Activated T-cell treated with anti-CD3 and anti-CD28 coated beads for 4 hours (primary cell): ENCODE measurements around the gene CASQ2.

ENCODE experiments used
- DNase-seq: peaks from one replicate; pipeline ENCODE4 v3.0.0-alpha.2; 2020

The CASQ2 gene

GRCh38 chr1:115768549-115768948 is at the start of gene CASQ2:
TSS of gene CASQ2 (minus strand) at chr1:115768714. CDS start at chr1:115768541, 173 bp downstream.
- no peak for DNase-seq

- DNase-seq: no peak
These were observed 47.2 kb upstream of the CASQ2 start for GRCh38 chr1:115815694-115816093.

- DNase-seq: no peak
These were observed 46.3 kb upstream of the CASQ2 start for GRCh38 chr1:115814685-115815398.

- no peak for DNase-seq
These were observed 45.2 kb upstream of the CASQ2 start for GRCh38 chr1:115813727-115814126.

- no peak for DNase-seq
These were observed 42.8 kb upstream of the CASQ2 start for GRCh38 chr1:115811140-115811828.

GRCh38 chr1:115810609-115811008 is 42.1 kb upstream of the CASQ2 start:
- no peak for DNase-seq

- no peak for DNase-seq
These were observed 41.3 kb upstream of the CASQ2 start for GRCh38 chr1:115809847-115810246.

- no peak for DNase-seq
These were observed 40.6 kb upstream of the CASQ2 start for GRCh38 chr1:115809076-115809475.

GRCh38 chr1:115807723-115808122 is 39.2 kb upstream of the CASQ2 start:
- DNase-seq: peak; percentile 21

GRCh38 chr1:115805597-115805996 is 37.1 kb upstream of the CASQ2 start:
- DNase-seq: no peak

GRCh38 chr1:115802416-115802815 is 33.9 kb upstream of the CASQ2 start:
- DNase-seq: no peak

- DNase-seq: no peak
These were observed 29.0 kb upstream of the CASQ2 start for GRCh38 chr1:115797486-115797885.

GRCh38 chr1:115796897-115797296 is 28.4 kb upstream of the CASQ2 start:
- DNase-seq: no peak

- no peak for DNase-seq
These were observed 27.5 kb upstream of the CASQ2 start for GRCh38 chr1:115796036-115796435.

GRCh38 chr1:115794976-115795639 is 26.6 kb upstream of the CASQ2 start:
- no peak for DNase-seq

- no peak for DNase-seq
These were observed 24.6 kb upstream of the CASQ2 start for GRCh38 chr1:115793162-115793561.

GRCh38 chr1:115791816-115792215 is 23.3 kb upstream of the CASQ2 start:
- DNase-seq: no peak

- DNase-seq: no peak
These were observed 22.3 kb upstream of the CASQ2 start for GRCh38 chr1:115790846-115791245.

GRCh38 chr1:115790356-115790755 is 21.8 kb upstream of the CASQ2 start:
- no peak for DNase-seq

- DNase-seq: no peak
These were observed 14.8 kb upstream of the CASQ2 start for GRCh38 chr1:115783311-115783710.

- DNase-seq: no peak
These were observed 14.2 kb upstream of the CASQ2 start for GRCh38 chr1:115782571-115783281.

GRCh38 chr1:115781851-115782250 is 13.3 kb upstream of the CASQ2 start:
- no peak for DNase-seq

- no peak for DNase-seq
These were observed 12.8 kb upstream of the CASQ2 start for GRCh38 chr1:115781343-115781742.
